IMR-90 (cell line): ENCODE measurements around the gene ARID5A.

Experiments used
- BHLHE40 ChIP-seq: fragments of 150-350 bp; IDR thresholded peaks from 2 replicates; pipeline ENCODE4 v1.6.1; 2016; ENCODE audit warnings: mild to moderate bottlenecking, low read depth, low read length
- CEBPB ChIP-seq: IDR thresholded peaks from 2 replicates; pipeline ENCODE4 v1.6.1; 2012; ENCODE audit warnings: low read depth, low read length, improper control_type of control experiment
- CHD1 ChIP-seq: IDR thresholded peaks from 2 replicates; pipeline ENCODE4 v1.6.1; 2012; ENCODE audit warnings: low read depth, low read length, improper control_type of control experiment
- FOS ChIP-seq: fragments of 150-350 bp; IDR thresholded peaks from 2 replicates; pipeline ENCODE4 v1.6.1; 2016; ENCODE audit warnings: low read depth, low read length
- MAFK ChIP-seq: IDR thresholded peaks from 2 replicates; pipeline ENCODE4 v1.6.1; 2012; ENCODE audit warnings: low read depth, low read length, improper control_type of control experiment
- MAZ ChIP-seq: IDR thresholded peaks from 2 replicates; pipeline ENCODE4 v1.6.1; 2012; ENCODE audit warnings: low read depth, mild to moderate bottlenecking, low read length, improper control_type of control experiment, moderate library complexity, borderline replicate concordance
- POLR2A ChIP-seq: IDR thresholded peaks from 2 replicates; pipeline ENCODE4 v1.6.1; 2012; ENCODE audit warnings: mild to moderate bottlenecking, low read depth, low read length
- RAD21 ChIP-seq: IDR thresholded peaks from 2 replicates; pipeline ENCODE4 v1.6.1; 2012; ENCODE audit warnings: low read length, improper control_type of control experiment
- RCOR1 ChIP-seq: IDR thresholded peaks from 2 replicates; pipeline ENCODE4 v1.6.1; 2012; ENCODE audit warnings: mild to moderate bottlenecking, low read length, improper control_type of control experiment; ENCODE audit not compliant: insufficient replicate concordance
- RFX5 ChIP-seq: IDR thresholded peaks from 2 replicates; pipeline ENCODE4 v1.8.0; 2012; ENCODE audit warnings: low read depth, mild to moderate bottlenecking, low read length, moderate library complexity
- TF ChIP-seq, protein P1 (sequence below): conservative IDR thresholded peaks from 2 replicates; pipeline ENCODE4 v1.5.1; 2012; ENCODE audit warnings: mild to moderate bottlenecking, low read depth, low read length, improper control_type of control experiment
- TF ChIP-seq, protein P2 (sequence below): fragments of 150-350 bp; IDR thresholded peaks from 2 replicates; pipeline ENCODE4 v1.6.1; 2017; ENCODE audit warnings: mild to moderate bottlenecking, antibody characterized with exemption, low read length, low read depth

DNA sequence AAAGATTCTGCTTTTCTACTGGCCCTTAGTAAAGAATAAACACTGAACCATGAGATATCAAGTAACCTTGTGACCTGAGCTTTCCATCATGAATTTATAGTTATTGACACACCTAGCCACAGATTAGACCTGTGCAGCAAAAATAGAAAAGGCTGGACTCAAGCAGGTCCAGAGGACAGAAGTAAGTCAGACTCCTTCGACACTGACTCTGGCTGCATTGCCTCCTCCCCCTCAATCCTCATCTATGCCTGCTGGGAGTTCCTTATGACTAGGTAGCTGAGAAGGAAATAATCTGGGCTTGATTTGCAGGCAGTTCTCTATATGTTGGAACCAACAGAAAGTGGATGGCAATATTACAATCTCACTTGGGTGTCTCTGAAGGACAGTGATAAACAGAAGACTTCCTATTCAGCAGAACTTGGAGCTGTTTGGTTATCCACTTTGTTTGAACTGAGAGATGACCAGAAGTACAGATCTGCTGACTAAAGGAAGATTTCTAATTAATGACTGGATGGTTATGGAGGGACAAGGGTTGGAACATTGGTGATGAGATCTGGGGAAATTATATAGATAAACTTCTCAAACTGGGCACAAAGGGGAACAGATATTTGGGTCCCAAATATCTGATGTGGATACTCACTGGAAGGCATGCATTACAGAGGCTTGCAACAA lies 39.4 kb downstream of the ARID5A start:
- no peak for TF ChIP-seq POLR2A
- no peak for TF ChIP-seq CEBPB
- TF ChIP-seq, protein P1, sequence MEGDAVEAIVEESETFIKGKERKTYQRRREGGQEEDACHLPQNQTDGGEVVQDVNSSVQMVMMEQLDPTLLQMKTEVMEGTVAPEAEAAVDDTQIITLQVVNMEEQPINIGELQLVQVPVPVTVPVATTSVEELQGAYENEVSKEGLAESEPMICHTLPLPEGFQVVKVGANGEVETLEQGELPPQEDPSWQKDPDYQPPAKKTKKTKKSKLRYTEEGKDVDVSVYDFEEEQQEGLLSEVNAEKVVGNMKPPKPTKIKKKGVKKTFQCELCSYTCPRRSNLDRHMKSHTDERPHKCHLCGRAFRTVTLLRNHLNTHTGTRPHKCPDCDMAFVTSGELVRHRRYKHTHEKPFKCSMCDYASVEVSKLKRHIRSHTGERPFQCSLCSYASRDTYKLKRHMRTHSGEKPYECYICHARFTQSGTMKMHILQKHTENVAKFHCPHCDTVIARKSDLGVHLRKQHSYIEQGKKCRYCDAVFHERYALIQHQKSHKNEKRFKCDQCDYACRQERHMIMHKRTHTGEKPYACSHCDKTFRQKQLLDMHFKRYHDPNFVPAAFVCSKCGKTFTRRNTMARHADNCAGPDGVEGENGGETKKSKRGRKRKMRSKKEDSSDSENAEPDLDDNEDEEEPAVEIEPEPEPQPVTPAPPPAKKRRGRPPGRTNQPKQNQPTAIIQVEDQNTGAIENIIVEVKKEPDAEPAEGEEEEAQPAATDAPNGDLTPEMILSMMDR = no peak
- TF ChIP-seq CHD1 = no peak
- no peak for TF ChIP-seq FOS
- TF ChIP-seq RAD21 = no peak
- no peak for TF ChIP-seq BHLHE40
- no peak for TF ChIP-seq RCOR1
- no peak for TF ChIP-seq MAFK
- TF ChIP-seq RFX5 = no peak
- TF ChIP-seq, protein P2, sequence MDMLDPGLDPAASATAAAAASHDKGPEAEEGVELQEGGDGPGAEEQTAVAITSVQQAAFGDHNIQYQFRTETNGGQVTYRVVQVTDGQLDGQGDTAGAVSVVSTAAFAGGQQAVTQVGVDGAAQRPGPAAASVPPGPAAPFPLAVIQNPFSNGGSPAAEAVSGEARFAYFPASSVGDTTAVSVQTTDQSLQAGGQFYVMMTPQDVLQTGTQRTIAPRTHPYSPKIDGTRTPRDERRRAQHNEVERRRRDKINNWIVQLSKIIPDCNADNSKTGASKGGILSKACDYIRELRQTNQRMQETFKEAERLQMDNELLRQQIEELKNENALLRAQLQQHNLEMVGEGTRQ = no peak
- no peak for TF ChIP-seq MAZ
